Suprapubic skin (tissue), 4 donors: Measurements from ENCODE around the gene GRK5. TPM values are rescaled to one million over a fixed set of nuclear protein-coding genes. Genes with fewer than 3 reads are reported as not detected.
A peak's percentile ranks its signal among the peaks of the same experiment; 100 is the strongest.

ENCODE experiments used
- DNase-seq, 2 donors: peaks; one replicate each; pipeline ENCODE4 v3.0.0-alpha.2; 2019; ENCODE audit warnings: low spot score in 2 of 2
- H3K27ac ChIP-seq: fragments of 200-600 bp; sonication (generic); one replicate; pipeline ENCODE4 v1.5.1; 2019
- H3K27me3 ChIP-seq: fragments of 200-600 bp; sonication (generic); one replicate; pipeline ENCODE4 v1.5.1; 2019
- H3K36me3 ChIP-seq: fragments of 200-600 bp; sonication (generic); one replicate; pipeline ENCODE4 v1.5.1; 2019
- H3K4me1 ChIP-seq: fragments of 200-600 bp; sonication (generic); one replicate; pipeline ENCODE4 v1.5.1; 2019
- H3K4me3 ChIP-seq: fragments of 200-600 bp; sonication (generic); one replicate; pipeline ENCODE4 v1.5.1; 2019; ENCODE audit warnings: mild to moderate bottlenecking
- H3K9me3 ChIP-seq: fragments of 200-600 bp; sonication (generic); one replicate; pipeline ENCODE4 v1.5.1; 2019
- CTCF ChIP-seq, 2 donors: fragments of 200-600 bp in 1 of 2; fragments of 450-650 bp in 1 of 2; sonication (generic) in 1 of 2; IDR thresholded peaks; one replicate each; pipeline ENCODE4 v1.5.1; 2016 to 2019; ENCODE audit warnings: antibody characterized with exemption in 2 of 2, mild to moderate bottlenecking in 1 of 2, moderate library complexity in 1 of 2
- EP300 ChIP-seq: sonication (generic); formaldehyde crosslinking; IDR thresholded peaks from one replicate; pipeline ENCODE4 v1.6.1; 2017; ENCODE audit warnings: antibody characterized with exemption
- POLR2A ChIP-seq, 2 donors: fragments of 450-650 bp; IDR thresholded peaks; one replicate each; pipeline ENCODE4 v1.6.1; 2017; ENCODE audit warnings: antibody characterized with exemption in 2 of 2, mild to moderate bottlenecking in 2 of 2, moderate library complexity in 2 of 2
- POLR2AphosphoS5 ChIP-seq, 3 donors: sonication (generic); formaldehyde crosslinking; IDR thresholded peaks; one replicate each; pipeline ENCODE4 v1.6.1; 2017; ENCODE audit warnings: antibody characterized with exemption in 3 of 3
- WGBS: methylation state at CpG from one replicate; pipeline ENCODE4 v1.1.5; 2018; 5-methylcytosine and 5-hydroxymethylcytosine counted together
- total RNA-seq, 4 donors: library from RNA; depleted of rRNA; stranded (reverse); fragments of >200 nt; gene quantifications; one replicate each; pipeline ENCODE4 v1.1.0, GENCODE V29; 2016

The GRK5 gene
- total RNA-seq, 4 donors from 2014 or later: 4.8 to 9.0 (median 6.7) TPM

- no peak overlapping the region for H3K27ac ChIP-seq
- no peaks in the 10 kb centered on the region for H3K9me3 ChIP-seq
- no peaks in the 10 kb centered on the region for H3K27me3 ChIP-seq
- no peak for DNase-seq
- 88% methylated on average over 2 of the region's 9 CpGs for WGBS
- TF ChIP-seq POLR2AphosphoS5 (IDR thresholded peaks at IDR 0.05) (no peak), EP300 (no peak), POLR2A (IDR thresholded peaks at IDR 0.05) (no peak), CTCF (IDR thresholded peaks at IDR 0.05) (no peak)
- H3K4me3 ChIP-seq: no peak overlapping the region
- H3K36me3 ChIP-seq: no peaks in the 10 kb centered on the region
- H3K4me1 ChIP-seq: peaks cover 33% of the 10 kb centered on the region
These were observed 10.0 kb downstream of the GRK5 start for GRCh38 chr10:119217401-119217800.

- 86% methylated on average over 4 of the region's 4 CpGs for WGBS
- H3K27ac ChIP-seq: no peak overlapping the region
- no peaks in the 10 kb centered on the region for H3K9me3 ChIP-seq
- H3K27me3 ChIP-seq: no peaks in the 10 kb centered on the region
- H3K36me3 ChIP-seq: no peaks in the 10 kb centered on the region
- peaks cover 34% of the 10 kb centered on the region for H3K4me1 ChIP-seq
- DNase-seq: no peak
- H3K4me3 ChIP-seq: no peak overlapping the region
- TF ChIP-seq CTCF (IDR thresholded peaks at IDR 0.05) (no peak), EP300 (no peak), POLR2A (IDR thresholded peaks at IDR 0.05) (no peak), POLR2AphosphoS5 (IDR thresholded peaks at IDR 0.05) (no peak)
These were observed 10.7 kb downstream of the GRK5 start for GRCh38 chr10:119217991-119218490.

DNA sequence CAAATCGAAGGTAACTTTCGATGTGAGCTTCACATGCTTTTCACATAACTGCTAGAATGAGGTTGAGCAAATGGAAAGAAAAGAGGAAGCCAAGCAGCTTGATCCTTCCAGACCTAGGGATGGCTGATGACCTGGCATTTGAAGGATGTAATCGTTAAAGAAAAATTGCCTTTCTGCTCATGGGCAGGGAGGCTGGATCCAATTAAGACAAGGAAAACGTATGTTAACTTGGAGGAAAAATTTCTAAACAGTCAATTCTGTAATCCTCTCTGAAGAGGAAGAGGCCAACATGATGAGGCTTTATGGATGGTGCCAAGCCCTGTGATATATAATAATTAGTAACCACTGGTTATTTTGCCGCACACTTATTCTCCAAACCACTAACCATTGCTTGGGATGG is 12.5 kb downstream of the GRK5 start:
- Histone ChIP-seq H3K4me1 (peaks cover 31% of the 10 kb centered on the region), H3K27ac (no peak overlapping the region), H3K36me3 (no peaks in the 10 kb centered on the region), H3K4me3 (no peak overlapping the region), H3K9me3 (no peaks in the 10 kb centered on the region), H3K27me3 (no peaks in the 10 kb centered on the region)
- no peak for TF ChIP-seq EP300
- TF ChIP-seq CTCF (IDR thresholded peaks at IDR 0.05): no peak
- WGBS: 66% methylated on average over 5 of the region's 5 CpGs
- DNase-seq: no peak

DNA sequence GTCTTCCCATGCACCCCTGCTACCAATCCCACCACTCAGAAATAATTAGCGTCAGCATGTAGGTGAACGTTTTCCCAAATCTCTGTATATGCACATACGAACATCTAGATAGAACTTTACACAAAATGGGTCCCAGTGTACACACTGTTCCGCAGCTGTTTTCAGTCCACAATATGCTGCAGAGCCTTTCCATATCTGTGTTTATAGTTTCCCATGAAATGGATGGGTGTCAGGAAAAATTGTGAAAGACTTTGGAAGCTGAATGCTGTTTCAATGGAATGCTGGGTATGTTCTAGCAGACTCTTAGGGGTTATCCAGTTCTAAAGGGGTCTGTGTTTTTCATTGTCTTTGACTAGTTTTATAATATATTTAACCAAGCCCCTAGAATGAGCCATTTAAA is 13.8 kb downstream of the GRK5 start:
- H3K27me3 ChIP-seq: no peaks in the 10 kb centered on the region
- TF ChIP-seq POLR2AphosphoS5 (IDR thresholded peaks at IDR 0.05) (no peak), CTCF (IDR thresholded peaks at IDR 0.05) (no peak), EP300 (no peak), POLR2A (IDR thresholded peaks at IDR 0.05) (no peak)
- peak overlapping the region; percentile 49 for H3K27ac ChIP-seq
- peaks cover 31% of the 10 kb centered on the region for H3K4me1 ChIP-seq
- H3K36me3 ChIP-seq: no peaks in the 10 kb centered on the region
- H3K9me3 ChIP-seq: no peaks in the 10 kb centered on the region
- no peak for DNase-seq
- H3K4me3 ChIP-seq: no peak overlapping the region
- WGBS: 70% methylated on average over 4 of the region's 4 CpGs

GRCh38 chr10:119221666-119222065 is 14.3 kb downstream of the GRK5 start:
- Histone ChIP-seq H3K27ac (peak overlapping the region; percentile 69), H3K4me1 (peaks cover 31% of the 10 kb centered on the region), H3K9me3 (no peaks in the 10 kb centered on the region), H3K27me3 (no peaks in the 10 kb centered on the region), H3K4me3 (no peak overlapping the region), H3K36me3 (no peaks in the 10 kb centered on the region)
- no peak for DNase-seq
- TF ChIP-seq POLR2A (IDR thresholded peaks at IDR 0.05): no peak
- TF ChIP-seq POLR2AphosphoS5 (IDR thresholded peaks at IDR 0.05): no peak
- no peak for TF ChIP-seq CTCF (IDR thresholded peaks at IDR 0.05)
- TF ChIP-seq EP300: no peak
- 100% methylated on average over 1 of the region's 1 CpG for WGBS
